HUDEP-2 (cell line): ENCODE data around the gene DNMT3B.
"Not testable (repeated sequence)": the region's sequence is repeated elsewhere in the genome, so short reads cannot be mapped to it uniquely, and the experiment has no call there.

ENCODE experiments used
- DNase-seq, 76 experiments: peaks; one replicate each; lab custom pipeline; 2025; ENCODE audit not compliant: unreplicated experiment in 76 of 76; lab: John Stamatoyannopoulos, UW

DNMT3B gene

DNA sequence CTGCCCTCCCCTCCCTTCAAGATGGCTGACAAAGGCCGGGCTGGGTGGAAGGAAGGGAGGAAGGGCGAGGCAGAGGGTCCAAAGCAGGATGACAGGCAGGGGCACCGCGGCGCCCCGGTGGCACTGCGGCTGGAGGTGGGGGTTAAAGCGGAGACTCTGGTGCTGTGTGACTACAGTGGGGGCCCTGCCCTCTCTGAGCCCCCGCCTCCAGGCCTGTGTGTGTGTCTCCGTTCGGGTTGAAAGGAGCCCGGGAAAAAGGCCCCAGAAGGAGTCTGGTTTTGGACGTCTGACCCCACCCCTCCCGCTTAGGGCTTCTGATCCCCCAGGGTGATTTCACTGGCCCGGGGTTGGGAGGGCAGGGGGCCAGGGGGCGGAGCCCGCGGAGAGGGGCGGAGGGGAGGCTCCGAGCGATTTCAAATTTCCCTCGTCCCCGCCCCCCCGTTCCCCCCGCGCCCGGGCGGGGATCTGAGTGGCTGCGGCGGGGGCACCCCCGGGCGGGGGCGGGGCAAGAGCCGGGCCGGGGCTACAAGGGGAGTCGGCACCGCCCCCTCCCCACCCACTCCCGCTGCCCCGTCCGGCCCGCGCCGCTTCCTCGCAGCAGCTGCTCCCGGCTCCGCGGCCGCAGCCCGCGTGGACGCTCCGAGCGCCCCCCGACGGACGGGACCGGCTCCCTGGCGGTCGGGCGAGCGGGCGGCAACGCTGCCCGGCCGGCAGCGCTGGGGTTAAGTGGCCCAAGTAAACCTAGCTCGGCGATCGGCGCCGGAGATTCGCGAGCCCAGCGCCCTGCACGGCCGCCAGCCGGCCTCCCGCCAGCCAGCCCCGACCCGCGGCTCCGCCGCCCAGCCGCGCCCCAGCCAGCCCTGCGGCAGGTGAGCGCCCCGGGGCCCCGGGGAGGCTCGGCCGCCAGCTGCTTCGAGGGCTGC is at the start of gene DNMT3B:
Gene DNMT3B (plus strand): TSS at position 555 of the 923 bp plus-strand sequence. CDS start 17,939 bp downstream, outside the sequence.
- DNase-seq = peak in 44 of 76 experiments; percentile 1 to 70 (median 48)

GRCh38 chr20:32718749-32719348 is 43.3 kb upstream of the DNMT3B start:
- no peak for DNase-seq

DNA sequence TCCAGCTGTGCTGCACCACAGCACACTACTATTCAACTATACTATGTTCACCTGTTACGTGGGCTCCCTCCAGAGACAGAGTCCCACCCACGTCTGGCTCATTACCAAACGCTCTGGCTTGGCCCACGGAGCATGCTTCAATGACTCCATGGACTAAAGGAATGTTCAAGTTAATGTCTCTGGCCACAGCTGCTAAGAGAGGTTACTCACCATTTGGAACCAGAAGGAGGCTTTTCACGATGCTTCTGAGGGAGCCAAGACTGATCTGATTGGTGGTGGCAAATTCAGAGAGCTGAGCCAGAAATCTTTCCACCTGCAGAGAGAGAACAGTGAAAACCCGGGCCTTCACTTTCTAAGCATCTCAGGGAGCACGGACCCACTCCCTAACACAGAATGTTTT is 34.5 kb upstream of the DNMT3B start:
- DNase-seq = no peak

GRCh38 chr20:32728435-32728834 is 33.8 kb upstream of the DNMT3B start:
- DNase-seq = not testable (repeated sequence)

- not testable (repeated sequence) for DNase-seq
These were observed 32.9 kb upstream of the DNMT3B start for GRCh38 chr20:32729334-32729733.

DNA sequence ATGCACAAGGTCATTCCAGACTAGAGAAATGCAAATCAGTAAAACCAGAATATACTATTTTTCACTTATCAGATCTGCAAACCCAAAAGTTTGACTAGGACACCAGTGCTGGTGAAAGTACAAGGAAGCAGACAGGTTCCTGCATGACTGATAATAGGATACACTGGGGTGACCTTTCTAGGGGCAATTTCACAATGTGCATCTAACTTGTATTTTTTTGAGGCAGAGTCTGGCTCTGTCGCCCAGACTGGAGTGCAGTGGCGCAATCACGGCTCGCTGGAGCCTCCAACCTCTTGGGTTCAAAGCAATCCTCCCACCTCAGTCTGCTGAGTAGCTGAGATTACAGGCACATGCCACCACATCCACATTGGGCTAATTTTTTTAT is 30.3 kb upstream of the DNMT3B start:
- DNase-seq = no peak

DNA sequence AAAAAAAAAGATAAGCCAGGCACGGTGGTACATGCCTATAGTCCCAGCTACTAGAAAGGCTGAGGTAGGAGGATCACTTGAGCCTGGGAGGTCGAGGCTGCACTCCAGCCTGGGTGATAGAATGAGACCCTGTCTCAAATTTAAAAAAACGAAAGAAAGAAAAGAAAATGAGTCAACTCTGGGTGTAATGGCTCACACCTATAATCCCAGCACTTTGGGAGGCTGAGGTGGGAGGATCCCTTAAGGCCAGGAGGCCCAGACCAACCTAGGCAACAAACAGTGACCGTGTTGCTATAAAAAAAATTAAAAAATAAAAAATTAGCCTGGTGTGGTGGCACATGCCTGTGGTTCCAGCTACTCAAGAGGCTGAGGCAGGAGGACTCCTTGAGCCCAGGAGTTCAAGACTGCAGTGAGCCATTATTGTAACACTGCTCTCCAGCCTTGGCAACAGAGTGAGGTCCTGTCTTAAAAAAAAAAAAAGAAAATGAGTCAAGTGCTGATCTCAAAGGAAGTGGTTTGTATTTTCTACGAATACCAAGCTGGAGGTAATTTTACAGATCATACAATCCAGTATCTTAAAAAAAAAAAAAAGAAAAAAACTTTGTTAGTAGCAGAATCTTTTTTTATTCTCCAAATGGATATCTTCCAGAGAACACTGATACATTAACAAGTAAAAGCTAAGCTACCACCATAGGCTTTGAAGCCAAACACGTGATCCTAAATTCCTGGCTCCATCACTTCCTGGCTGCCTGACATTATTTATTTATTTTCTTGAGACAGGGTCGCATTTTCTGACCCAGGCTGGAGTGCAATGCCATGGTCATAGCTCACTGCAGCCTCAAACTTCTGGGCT is 24.6 kb upstream of the DNMT3B start:
- no peak for DNase-seq

DNA sequence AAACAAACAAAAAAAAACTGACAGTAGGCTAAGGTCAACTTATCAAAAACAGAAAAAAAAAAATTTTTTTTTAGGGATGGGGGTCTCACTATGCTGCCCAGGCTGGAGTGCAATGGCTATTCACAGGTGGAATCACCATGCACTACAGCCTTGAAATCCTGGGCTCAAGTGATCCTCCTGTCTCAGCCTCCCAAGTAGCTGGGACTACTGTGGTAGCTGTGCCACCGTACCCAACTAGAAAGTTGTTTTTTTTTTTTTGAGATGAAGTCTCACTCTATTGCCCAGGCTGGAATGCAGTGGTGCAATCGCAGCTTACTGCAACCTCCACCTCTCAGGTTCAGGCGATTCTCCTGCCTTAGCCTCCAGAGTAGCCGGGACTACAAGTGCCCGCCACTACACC is 21.0 kb upstream of the DNMT3B start:
- DNase-seq = no peak

GRCh38 chr20:32742322-32743236 is 19.6 kb upstream of the DNMT3B start:
- no peak for DNase-seq

DNA sequence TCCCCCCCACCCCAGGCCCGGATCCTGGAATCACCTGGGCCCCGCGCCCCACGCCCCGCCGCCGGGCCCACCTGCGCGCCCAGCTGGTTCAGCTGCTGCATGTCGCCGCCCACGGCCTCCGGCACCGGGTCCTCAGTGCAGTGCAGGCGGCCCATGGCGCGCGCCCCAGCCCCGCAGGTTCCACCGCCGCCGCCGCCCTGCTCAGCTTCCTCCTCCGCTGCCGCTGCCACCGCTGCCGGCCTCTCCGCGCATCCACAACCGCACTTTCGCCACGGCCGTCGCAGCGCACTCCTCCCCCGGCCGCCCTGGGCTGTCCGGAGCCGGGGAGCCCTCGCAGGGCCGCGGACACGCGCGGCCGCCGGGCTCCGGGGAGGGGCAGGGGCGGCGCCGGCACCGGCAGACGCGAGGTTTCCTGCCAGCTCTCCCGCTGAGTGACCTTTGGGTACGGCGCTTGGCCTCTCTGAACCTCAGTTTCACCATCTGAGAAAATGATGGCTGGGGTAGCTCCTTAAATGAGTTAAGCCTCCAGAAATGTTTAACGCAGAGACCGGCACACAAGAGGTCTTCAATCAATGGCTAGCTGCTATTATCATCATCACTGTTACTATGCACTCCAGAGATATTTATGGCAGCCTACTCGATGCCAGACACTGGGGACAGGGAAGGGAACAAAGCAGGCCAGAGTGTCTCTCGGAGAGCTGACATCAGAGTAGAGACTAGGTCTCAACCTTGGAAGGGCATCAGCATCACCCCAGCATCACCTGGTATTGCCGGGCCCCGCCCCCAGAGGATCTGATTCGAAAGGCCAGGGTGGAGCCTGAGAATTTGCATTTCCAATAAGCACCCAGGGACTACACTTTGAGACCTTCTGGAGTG is 18.7 kb upstream of the DNMT3B start, which contains the start of gene COMMD7:
Gene COMMD7 (minus strand): TSS at position 231 of the 876 bp plus-strand sequence. CDS start 76 bp downstream, at position 155.
- DNase-seq = peak in 17 of 76 experiments; percentile 8 to 56 (median 22)

DNA sequence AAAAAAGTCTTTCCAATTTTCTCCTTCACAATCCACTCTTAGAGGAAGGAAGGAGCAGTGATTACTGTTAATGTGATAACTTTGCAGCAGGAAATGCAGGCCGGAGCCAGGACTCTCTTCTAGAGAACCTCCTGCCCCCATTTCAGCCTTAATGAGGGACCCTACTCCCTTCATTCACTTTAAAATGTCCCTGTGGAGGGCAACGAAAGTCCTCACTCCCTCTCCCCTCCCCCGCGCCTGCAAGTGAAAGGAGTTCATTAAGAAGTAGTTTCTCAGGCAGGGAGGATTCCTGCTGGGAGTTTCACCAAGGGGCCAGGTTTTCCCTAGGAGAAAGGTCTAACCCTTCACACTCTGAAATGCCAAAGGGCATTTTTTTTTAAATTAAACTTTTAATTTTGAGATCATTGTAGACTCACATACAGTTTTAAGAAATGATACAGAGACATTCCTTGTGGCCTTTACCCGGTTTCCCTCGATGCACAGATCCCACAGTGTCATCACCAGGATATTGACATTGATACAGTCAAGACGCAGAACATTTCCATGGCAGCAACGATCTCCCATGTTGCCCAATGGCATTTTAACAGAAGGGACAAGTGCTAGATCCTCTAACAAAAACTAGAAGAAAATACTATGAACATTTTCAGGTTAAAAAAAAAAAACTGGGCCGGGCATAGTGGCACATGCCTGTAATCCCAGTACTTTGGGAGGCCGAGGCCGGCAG is 12.1 kb upstream of the DNMT3B start:
- DNase-seq = no peak

DNA sequence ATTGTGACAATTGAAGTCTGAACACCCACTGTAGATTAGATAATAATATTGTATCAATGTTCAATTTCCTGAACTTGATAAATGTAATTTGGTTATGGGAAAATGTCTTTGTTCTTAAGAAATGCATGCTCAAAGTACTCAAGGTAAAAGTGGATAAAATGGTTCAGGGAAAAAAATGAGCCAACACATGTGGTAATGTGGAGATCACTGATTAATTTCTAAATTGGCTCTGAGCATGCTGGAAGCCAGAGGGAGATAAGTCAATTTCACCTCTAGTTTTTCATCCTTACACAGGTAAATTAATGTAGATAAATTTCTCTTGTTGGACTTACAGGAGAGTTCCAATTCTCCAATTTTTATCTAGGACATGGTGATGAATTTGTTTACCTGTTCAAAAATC is 10.9 kb upstream of the DNMT3B start:
- DNase-seq = peak in 1 of 76 experiments; percentile 11

- no peak for DNase-seq
These were observed 10.3 kb upstream of the DNMT3B start for GRCh38 chr20:32751702-32752457.

- peak in 72 of 76 experiments; percentile 22 to 90 (median 62) for DNase-seq
These were observed 9.5 kb upstream of the DNMT3B start for GRCh38 chr20:32752458-32753250.

GRCh38 chr20:32753731-32754130 is 8.5 kb upstream of the DNMT3B start:
- no peak for DNase-seq

- DNase-seq = no peak
These were observed 6.0 kb upstream of the DNMT3B start for GRCh38 chr20:32756156-32756555.

GRCh38 chr20:32761417-32761830 is 761 bp upstream of the DNMT3B start:
- DNase-seq = no peak
